Measurements from ENCODE around the gene PADI3. TPM values are rescaled to one million over a fixed set of nuclear protein-coding genes. Genes with fewer than 3 reads are reported as not detected.

PADI3 gene
- total RNA-seq, 6 donors from 2014 or later: not detected

DNA sequence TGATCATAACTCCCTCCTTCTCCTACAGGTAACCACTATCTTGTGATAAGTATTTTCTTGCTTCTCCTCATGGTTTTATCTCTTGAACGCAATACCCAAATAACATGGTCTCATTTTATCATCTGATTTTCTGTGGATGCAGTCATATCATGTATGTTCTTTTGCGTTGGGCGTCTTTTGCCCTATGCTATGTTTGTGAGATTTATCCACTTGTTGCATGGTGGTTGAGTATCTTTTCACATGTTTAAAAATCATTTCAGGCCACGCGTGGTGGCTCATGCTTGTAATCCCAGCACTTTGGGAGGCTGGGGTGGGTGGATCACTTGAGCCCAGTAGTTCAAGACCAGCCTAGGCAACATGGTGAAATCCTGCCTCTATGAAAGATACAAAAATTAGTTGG lies 15.6 kb downstream of the PADI3 start:
- Histone ChIP-seq H3K27me3 (no peaks in the 10 kb centered on the region), H3K9me3 (no peaks in the 10 kb centered on the region), H3K4me1 (no peaks in the 10 kb centered on the region), H3K27ac (no peak overlapping the region), H3K36me3 (no peaks in the 10 kb centered on the region), H3K4me3 (no peak overlapping the region)
- TF ChIP-seq POLR2AphosphoS5 (IDR thresholded peaks at IDR 0.05): no peak
- no peak for TF ChIP-seq EP300 (IDR thresholded peaks at IDR 0.05)
- TF ChIP-seq, protein P1, sequence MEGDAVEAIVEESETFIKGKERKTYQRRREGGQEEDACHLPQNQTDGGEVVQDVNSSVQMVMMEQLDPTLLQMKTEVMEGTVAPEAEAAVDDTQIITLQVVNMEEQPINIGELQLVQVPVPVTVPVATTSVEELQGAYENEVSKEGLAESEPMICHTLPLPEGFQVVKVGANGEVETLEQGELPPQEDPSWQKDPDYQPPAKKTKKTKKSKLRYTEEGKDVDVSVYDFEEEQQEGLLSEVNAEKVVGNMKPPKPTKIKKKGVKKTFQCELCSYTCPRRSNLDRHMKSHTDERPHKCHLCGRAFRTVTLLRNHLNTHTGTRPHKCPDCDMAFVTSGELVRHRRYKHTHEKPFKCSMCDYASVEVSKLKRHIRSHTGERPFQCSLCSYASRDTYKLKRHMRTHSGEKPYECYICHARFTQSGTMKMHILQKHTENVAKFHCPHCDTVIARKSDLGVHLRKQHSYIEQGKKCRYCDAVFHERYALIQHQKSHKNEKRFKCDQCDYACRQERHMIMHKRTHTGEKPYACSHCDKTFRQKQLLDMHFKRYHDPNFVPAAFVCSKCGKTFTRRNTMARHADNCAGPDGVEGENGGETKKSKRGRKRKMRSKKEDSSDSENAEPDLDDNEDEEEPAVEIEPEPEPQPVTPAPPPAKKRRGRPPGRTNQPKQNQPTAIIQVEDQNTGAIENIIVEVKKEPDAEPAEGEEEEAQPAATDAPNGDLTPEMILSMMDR (IDR thresholded peaks at IDR 0.05): no peak
- no peak for TF ChIP-seq POLR2A (IDR thresholded peaks at IDR 0.05)
- 73 to 76% methylated on average over 5 of the region's 5 CpGs for WGBS, 2 donors
- DNase-seq (no peak), ATAC-seq (ENCODE audit: low FRiP score in 2 of 2) (no peak)

DNA sequence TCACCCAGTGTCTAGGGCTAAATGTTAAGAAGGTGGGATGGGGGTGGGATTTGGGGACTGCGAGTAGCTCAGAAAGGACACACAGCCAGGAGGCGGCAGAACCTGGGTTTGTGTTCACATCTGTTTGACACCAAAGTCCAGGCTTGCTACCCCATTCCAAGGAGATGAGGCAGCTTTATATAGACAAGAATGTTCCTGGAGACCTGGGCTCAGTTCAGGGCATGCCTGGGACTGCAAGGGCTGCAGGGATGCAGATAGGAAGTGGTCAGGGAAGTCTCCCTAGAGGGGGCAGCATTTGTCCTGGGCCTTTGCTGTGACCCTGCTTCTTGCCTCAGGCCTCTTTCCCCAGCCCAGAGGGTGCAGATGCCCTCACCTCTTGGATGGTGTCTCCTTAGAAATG lies 16.3 kb downstream of the PADI3 start:
- WGBS, 2 donors: 84 to 94% methylated on average over 2 of the region's 2 CpGs
- no peaks in the 10 kb centered on the region for H3K36me3 ChIP-seq
- no peak overlapping the region for H3K27ac ChIP-seq
- H3K9me3 ChIP-seq: no peaks in the 10 kb centered on the region
- DNase-seq (no peak), ATAC-seq (ENCODE audit: low FRiP score in 2 of 2) (no peak)
- TF ChIP-seq, protein P1 (IDR thresholded peaks at IDR 0.05): no peak
- no peak for TF ChIP-seq POLR2AphosphoS5 (IDR thresholded peaks at IDR 0.05)
- no peak for TF ChIP-seq EP300 (IDR thresholded peaks at IDR 0.05)
- no peak for TF ChIP-seq POLR2A (IDR thresholded peaks at IDR 0.05)
- no peaks in the 10 kb centered on the region for H3K27me3 ChIP-seq
- H3K4me1 ChIP-seq: no peaks in the 10 kb centered on the region
- no peak overlapping the region for H3K4me3 ChIP-seq

DNA sequence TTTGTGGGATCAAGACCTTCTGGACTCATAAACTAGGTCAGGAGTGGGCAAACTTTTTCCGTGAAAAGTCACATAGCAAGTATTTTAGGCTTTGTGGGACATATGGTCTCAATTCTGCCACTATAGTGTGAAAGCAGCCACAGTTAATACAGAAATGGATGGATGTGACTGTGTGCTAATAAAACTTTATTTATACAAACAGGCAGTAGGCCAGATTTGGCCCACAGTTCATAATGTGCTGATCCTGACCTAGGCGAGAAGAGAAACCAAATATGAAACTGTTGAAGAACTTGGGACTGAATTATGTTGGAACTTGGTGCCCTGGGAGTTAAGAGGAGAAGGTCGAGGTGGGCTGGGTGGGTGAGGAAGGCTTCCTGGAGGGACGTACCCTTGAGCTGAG lies 17.1 kb downstream of the PADI3 start:
- no peak for ATAC-seq (ENCODE audit: low FRiP score in 2 of 2)

DNA sequence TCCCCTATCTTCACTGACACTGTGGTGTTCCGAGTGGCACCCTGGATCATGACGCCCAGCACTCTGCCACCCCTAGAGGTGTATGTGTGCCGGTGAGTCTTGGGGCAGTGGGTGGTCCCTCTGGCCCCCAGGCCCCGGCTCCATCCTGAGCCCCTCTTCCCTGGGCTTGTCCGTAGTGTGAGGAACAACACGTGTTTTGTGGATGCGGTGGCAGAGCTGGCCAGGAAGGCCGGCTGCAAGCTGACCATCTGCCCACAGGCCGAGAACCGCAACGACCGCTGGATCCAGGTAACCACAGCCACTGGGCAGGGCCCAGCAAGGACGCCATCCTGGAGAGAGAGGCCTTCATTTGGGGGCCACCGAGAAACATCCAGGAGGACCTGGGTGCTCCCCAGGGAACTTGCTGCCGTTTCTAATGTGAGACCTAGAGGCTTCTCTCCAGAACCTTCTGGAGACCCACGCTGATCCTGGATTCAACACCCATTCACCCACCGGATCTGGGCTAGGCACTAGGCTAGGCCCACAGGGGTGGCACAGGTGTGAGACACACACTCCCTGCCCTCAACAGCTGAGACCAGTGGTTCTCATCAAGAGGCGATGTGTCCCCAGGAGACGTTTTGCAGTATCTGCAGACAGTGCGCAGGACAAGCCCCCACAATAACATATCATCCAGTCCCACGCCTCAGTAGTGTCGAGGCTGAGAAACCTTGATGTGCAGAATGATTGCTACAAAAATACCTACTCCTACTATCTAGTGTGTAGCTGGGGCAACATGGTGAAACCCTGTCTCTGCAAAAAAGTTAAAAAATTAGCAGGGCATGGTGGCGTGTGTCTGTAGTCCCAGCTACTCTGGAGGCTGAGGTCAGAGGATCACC lies 22.2 kb downstream of the PADI3 start:
- Histone ChIP-seq H3K27me3 (no peaks in the 10 kb centered on the region), H3K27ac (no peak overlapping the region), H3K36me3 (no peaks in the 10 kb centered on the region), H3K4me3 (no peak overlapping the region), H3K4me1 (no peaks in the 10 kb centered on the region), H3K9me3 (no peaks in the 10 kb centered on the region)
- 90% methylated on average over 16 to 23 of the region's 23 CpGs for WGBS, 2 donors
- ATAC-seq (ENCODE audit: low FRiP score in 2 of 2): no peak
- no peak for DNase-seq
- TF ChIP-seq, protein P1 (IDR thresholded peaks at IDR 0.05): no peak
- no peak for TF ChIP-seq POLR2A (IDR thresholded peaks at IDR 0.05)
- TF ChIP-seq POLR2AphosphoS5 (IDR thresholded peaks at IDR 0.05): no peak
- TF ChIP-seq EP300 (IDR thresholded peaks at IDR 0.05): no peak

More for the DNA sequence above, 17.1 kb downstream of the PADI3 start:
- 88 to 95% methylated on average over 4 of the region's 4 CpGs for WGBS, 2 donors
- H3K4me1 ChIP-seq: no peaks in the 10 kb centered on the region
- no peaks in the 10 kb centered on the region for H3K27me3 ChIP-seq
- TF ChIP-seq POLR2AphosphoS5 (IDR thresholded peaks at IDR 0.05) (no peak), POLR2A (IDR thresholded peaks at IDR 0.05) (no peak), EP300 (IDR thresholded peaks at IDR 0.05) (no peak)
- TF ChIP-seq, protein P1 (IDR thresholded peaks at IDR 0.05): no peak
- H3K36me3 ChIP-seq: no peaks in the 10 kb centered on the region
- H3K4me3 ChIP-seq: no peak overlapping the region
- H3K27ac ChIP-seq: no peak overlapping the region
- DNase-seq: no peak
- H3K9me3 ChIP-seq: no peaks in the 10 kb centered on the region

DNA sequence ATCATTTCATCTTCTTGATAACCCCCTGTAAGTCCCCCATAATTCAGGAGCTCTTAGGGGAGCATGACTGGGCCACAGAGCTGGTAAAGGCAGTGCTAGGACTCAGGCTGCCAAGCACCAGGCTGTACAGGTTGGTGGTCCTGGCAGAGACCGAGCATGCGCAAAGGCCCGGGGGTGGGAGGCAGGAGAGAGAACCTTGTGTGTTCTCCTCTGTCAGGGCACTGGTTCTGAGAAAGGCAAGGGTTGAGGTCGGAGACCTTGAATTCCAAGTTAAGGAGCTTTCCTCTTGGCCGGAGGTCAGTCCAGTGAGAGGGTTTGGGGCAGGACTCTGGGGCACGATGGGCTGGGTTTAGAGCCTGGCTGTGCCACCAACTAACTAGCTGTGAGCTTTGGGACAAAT lies 23.2 kb downstream of the PADI3 start:
- Histone ChIP-seq H3K4me3 (no peak overlapping the region), H3K27ac (no peak overlapping the region), H3K36me3 (no peaks in the 10 kb centered on the region), H3K4me1 (no peaks in the 10 kb centered on the region), H3K9me3 (no peaks in the 10 kb centered on the region), H3K27me3 (no peaks in the 10 kb centered on the region)
- WGBS, 2 donors: 76 to 92% methylated on average over 3 to 6 of the region's 6 CpGs
- ATAC-seq (ENCODE audit: low FRiP score in 2 of 2) (no peak), DNase-seq (no peak)
- TF ChIP-seq, protein P1 (IDR thresholded peaks at IDR 0.05): no peak
- TF ChIP-seq POLR2A (IDR thresholded peaks at IDR 0.05) (no peak), POLR2AphosphoS5 (IDR thresholded peaks at IDR 0.05) (no peak), EP300 (IDR thresholded peaks at IDR 0.05) (no peak)
